Subcutaneous adipose tissue (tissue), 4 donors: ENCODE results near the gene CLCN1. TPM values are rescaled to one million over a fixed set of nuclear protein-coding genes. Genes with fewer than 3 reads are reported as not detected.

Source experiments
- CTCF ChIP-seq: fragments of 450-650 bp; IDR thresholded peaks from one replicate; pipeline ENCODE4 v1.5.1; 2016; ENCODE audit warnings: low read depth, mild to moderate bottlenecking, control low read depth, antibody characterized with exemption, moderate library complexity
- total RNA-seq, 4 donors: library from RNA; depleted of rRNA; stranded (reverse); fragments of >200 nt; gene quantifications; one replicate each; pipeline ENCODE4 v1.1.0, GENCODE V29; 2016

Gene CLCN1
- total RNA-seq, 4 donors from 2014 or later, result 0.38 TPM; not detected in 3

- TF ChIP-seq CTCF, result no peak
Observed at GRCh38 chr7:143281529-143281928, 34.4 kb upstream of the CLCN1 start.

GRCh38 chr7:143282124-143282523 lies 33.8 kb upstream of the CLCN1 start:
- no peak for TF ChIP-seq CTCF

DNA sequence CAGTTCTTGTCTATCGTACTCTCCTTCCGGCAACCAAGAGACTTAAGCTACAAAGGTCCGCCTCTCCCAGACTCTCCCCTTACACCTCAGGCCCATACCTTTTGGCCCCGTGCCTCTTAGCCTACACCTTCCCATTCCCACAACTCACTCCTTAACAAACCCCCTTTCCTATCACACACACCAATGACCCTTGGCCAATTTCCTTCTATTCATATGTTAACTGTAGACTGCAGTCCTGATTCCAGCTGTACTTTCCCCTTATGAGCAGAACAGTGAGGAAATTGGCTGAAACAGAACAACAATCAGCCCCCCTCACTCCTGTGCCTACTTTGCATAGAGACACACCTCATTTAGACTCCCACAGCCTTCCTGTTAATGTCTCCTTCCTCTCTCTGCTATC lies 32.5 kb upstream of the CLCN1 start:
- TF ChIP-seq CTCF, result no peak

DNA sequence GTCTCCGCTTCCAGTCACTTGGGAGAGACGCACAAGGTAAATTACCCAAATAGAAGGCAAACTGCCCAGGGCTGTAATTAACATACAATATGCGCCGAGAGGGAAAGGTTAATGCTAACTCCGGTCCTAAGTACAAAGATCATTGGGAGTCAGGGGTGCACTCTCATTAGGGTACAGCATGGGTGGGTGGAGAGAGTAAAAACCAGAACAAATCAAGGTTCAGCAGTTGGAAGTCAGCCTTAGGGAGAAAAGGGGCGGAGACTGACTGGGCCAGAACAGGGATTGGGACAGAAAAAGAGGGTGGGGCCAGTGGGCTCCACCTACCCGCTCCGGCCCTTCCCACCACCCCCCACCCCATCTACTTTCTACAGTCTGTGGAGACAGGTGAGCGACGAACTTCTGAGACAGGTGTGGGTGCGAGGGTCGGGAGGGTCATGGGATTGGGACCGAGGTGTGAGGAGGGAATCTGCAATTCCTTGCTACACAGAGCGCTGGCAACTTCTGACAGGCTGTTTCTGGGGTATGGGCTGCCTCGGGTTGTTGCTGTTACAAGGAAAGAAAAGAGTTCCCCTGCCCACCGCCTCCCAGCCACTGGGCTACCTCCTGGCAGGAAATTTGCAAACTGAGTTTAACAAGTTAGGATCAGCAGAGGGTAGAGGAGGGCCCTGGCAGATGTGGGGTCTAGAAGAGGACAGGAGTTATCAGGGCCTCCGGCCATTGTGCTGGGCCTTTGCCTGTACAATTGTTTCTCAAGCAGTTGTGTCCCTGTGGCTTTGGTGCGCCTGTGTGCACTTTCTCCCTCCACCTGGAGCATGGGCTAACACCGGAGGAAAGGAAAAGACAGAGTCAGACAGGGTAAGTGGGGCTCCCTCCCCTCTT lies 31.1 kb upstream of the CLCN1 start, which contains the start of gene TMEM139:
TSS of gene TMEM139 (plus strand) at position 368 of the 879 bp plus-strand sequence. CDS start 1,000 bp downstream, outside the sequence.
- no peak for TF ChIP-seq CTCF

DNA sequence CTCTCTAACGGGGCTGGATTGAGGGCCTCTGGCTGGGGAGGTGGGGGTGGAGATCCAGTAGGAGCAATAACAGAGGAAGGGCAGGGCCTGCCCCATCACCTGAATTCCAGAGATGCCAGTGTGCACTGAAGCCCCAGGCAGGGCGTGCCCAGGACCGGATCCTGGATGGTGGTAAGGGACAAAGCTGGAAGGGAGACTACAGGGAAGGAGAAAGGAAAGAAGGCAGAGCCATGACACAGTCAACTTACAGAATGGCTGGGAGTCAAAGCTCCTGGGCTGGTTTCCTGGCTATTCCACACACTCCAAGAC lies 30.5 kb upstream of the CLCN1 start:
- no peak for TF ChIP-seq CTCF

DNA sequence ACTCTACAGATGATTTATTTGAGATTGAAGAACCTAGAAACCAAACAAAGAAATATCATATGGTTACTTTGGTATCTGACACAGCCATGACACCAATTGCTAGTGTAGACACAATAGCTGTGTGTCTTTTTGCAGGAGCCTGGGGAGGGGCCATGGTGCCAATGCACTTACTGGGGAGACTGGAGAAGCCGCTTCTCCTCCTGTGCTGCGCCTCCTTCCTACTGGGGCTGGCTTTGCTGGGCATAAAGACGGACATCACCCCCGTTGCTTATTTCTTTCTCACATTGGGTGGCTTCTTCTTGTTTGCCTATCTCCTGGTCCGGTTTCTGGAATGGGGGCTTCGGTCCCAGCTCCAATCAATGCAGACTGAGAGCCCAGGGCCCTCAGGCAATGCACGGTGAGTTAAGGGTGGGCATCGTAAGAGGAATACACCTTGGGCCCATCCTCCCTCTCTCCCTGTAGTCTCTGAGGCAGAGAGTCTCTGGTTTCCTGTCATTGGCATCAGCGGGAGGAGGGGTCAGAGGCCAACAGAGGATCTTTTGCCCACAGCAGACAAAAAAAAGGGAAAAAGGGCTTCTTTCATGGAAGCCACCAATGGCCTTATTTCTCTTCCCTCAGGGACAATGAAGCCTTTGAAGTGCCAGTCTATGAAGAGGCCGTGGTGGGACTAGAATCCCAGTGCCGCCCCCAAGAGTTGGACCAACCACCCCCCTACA lies 29.9 kb upstream of the CLCN1 start:
- TF ChIP-seq CTCF, result no peak

DNA sequence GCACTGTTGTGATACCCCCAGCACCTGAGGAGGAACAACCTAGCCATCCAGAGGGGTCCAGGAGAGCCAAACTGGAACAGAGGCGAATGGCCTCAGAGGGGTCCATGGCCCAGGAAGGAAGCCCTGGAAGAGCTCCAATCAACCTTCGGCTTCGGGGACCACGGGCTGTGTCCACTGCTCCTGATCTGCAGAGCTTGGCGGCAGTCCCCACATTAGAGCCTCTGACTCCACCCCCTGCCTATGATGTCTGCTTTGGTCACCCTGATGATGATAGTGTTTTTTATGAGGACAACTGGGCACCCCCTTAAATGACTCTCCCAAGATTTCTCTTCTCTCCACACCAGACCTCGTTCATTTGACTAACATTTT lies 29.4 kb upstream of the CLCN1 start:
- TF ChIP-seq CTCF, result no peak
